Motor neuron (in vitro differentiated cells): ENCODE measurements around the gene HNRNPF. TPM values are rescaled to one million over a fixed set of nuclear protein-coding genes. Genes with fewer than 3 reads are reported as not detected.

Experiments
- ATAC-seq, 8 experiments: fragments of 200-7000 bp; cut with Tn5 transposase; replicated peaks in 6 of 8; 2 replicates each; pipeline ENCODE4 v1.8.0; 2021; ENCODE audit warnings: mild to moderate bottlenecking in 8 of 8, moderate library complexity in 8 of 8
- H3K27ac ChIP-seq, 2 donors: fragments of 250-450 bp; sonication (Bioruptor Pico); 2 replicates each; pipeline ENCODE4 v1.9.0; 2021; ENCODE audit warnings: antibody characterized with exemption in 2 of 2, mild to moderate bottlenecking in 2 of 2, moderate library complexity in 1 of 2
- H3K4me1 ChIP-seq, 2 donors: fragments of 250-450 bp; sonication (Bioruptor Pico); replicated peaks in 1 of 2; 2 replicates each; pipeline ENCODE4 v1.6.1; 2021; ENCODE audit warnings: antibody characterized with exemption in 2 of 2, mild to moderate bottlenecking in 2 of 2, moderate library complexity in 1 of 2
- H3K4me3 ChIP-seq, 5 donors: fragments of 250-450 bp; sonication (Bioruptor Pico); 2 replicates each; pipeline ENCODE4 v1.9.0; 2021; ENCODE audit warnings: antibody characterized with exemption in 5 of 5, mild to moderate bottlenecking in 5 of 5, moderate library complexity in 4 of 5
- WGBS, 10 experiments: fragments of 450-650 bp; shearing (Covaris generic); methylation state at CpG; one replicate each; pipeline ENCODE4 v1.0.0; 2022; 5-methylcytosine and 5-hydroxymethylcytosine counted together
- in situ Hi-C, 9 experiments: fragments of 400-800 bp; cut with MboI; loops; one replicate each; pipeline ENCODE4 v1.15.0; 2021; ENCODE audit warnings: low sequenced_read_pairs in 9 of 9, low pct_unique_long_range_greater_than_20kb in 2 of 9; ENCODE audit not compliant: unreplicated experiment in 9 of 9
- total RNA-seq, 8 experiments: library from RNA; unstranded; fragments of 300-600 nt; gene quantifications; 2 replicates each; pipeline versions ENCODE4 v1.2.3 to v1.2.4, GENCODE V29; 2022

The HNRNPF gene
- total RNA-seq, 8 experiments from 2014 or later: 60.5 to 204 (median 122) TPM

DNA sequence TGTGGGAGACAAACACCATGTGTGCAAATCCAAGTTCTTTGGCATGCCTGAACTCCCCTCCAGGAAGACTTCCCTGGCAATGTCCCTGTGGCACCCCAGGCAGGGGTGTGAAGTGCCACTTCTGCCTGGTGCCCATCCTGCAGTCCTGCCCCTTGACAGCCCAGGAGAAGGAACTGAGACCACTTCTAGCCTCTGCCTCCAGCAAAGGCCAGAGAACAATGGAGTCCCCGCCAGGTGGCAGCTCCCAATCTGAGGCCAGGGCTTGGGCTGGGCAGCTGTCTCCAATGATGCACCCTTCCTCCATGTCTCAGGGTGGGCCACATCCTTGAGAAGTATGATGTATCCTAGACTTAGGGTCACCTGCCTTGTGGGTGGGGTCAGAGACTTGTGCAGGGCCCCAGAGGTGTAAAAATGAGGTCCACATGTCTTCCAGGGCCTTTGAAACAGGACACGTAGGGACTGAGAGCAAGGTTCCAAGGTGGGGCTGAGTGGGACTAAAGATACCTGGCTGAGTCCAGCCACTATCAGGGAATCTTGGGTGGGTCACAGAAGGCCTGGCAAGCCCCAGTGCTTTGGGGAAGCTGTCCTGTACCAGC, 32.1 kb downstream of the HNRNPF start:
- Histone ChIP-seq H3K4me3 (no peak overlapping the region), H3K27ac (no peak overlapping the region), H3K4me1 (peaks cover 8 to 18% of the 10 kb centered on the region in 2 donors)
- no CpG with 5 or more reads among the region's 2 CpGs for WGBS, 10 experiments
- in situ Hi-C loops: no loop called here
- peak in 1 of 8 experiments; percentile 5 for ATAC-seq

DNA sequence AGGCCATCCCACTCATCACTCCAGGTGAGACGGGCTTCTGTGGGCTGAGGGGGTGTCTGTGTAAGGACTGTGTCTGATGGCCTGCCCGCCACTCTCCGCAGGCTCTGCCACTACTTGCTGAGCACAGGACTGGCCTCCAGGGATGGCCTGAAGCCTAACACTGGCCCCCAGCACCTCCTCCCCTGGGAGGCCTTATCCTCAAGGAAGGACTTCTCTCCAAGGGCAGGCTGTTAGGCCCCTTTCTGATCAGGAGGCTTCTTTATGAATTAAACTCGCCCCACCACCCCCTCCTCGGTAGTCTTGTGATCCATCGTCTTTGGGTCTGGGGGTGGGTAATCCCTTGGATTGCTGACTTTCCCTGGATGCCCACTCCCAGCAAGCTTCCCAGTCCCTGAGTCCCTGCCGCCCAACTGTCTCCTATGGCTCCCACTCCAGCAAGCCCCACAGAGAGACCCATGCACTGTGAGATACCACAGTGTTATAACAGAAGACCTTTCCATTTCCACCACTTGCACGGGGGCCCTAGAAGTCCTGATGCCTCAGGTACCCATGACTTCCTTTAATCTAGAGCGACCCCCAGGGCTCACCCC, 32.8 kb downstream of the HNRNPF start:
- peaks cover 6 to 18% of the 10 kb centered on the region in 2 donors for H3K4me1 ChIP-seq
- H3K4me3 ChIP-seq: no peak overlapping the region
- ATAC-seq: no peak
- in situ Hi-C loops: no loop called here
- no peak overlapping the region for H3K27ac ChIP-seq
- 0 to 100% (median 80%) methylated on average over 1 to 2 of the region's 9 CpGs; no CpG with 5 or more reads in 5 of the 10 experiments for WGBS, 10 experiments

GRCh38 chr10:43375401-43376020, 33.5 kb downstream of the HNRNPF start:
- in situ Hi-C loops: no loop called here
- H3K27ac ChIP-seq: no peak overlapping the region
- no peak for ATAC-seq

DNA sequence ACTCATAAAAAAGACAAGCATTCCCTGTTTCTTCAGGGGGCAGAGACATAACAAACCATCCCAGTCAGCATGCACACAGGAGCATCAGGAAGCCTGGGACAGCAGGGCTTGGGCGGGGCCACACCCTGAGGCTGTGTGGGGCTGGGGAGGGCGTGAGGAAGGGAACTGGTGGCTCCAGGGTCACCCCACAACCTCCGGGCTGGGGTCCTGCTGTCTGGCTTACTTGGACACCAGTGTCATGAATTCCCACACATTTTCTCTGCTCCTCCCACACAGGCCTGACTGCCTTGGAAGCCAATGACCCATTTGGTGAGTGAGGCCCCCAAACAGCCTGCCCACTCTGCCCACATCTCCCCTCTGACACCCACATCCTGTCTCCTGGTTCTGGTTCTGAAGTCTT, 34.8 kb downstream of the HNRNPF start:
- Histone ChIP-seq H3K4me3 (no peak overlapping the region), H3K27ac (no peak overlapping the region), H3K4me1 (peaks cover 0 to 13% of the 10 kb centered on the region in 2 donors)
- WGBS, 10 experiments: 17 to 83% methylated on average over 1 of the region's 3 CpGs; no CpG with 5 or more reads in 8 of the 10 experiments
- ATAC-seq: peak in 1 of 8 experiments; percentile 16
- in situ Hi-C loops: no loop called here

More at GRCh38 chr10:43375401-43376020, 33.5 kb downstream of the HNRNPF start:
- Histone ChIP-seq H3K4me3 (no peak overlapping the region), H3K4me1 (peaks cover 3 to 13% of the 10 kb centered on the region in 2 donors)
- WGBS, 10 experiments: 88% methylated on average over 1 of the region's 12 CpGs; no CpG with 5 or more reads in 9 of the 10 experiments

- ATAC-seq: no peak
- in situ Hi-C loops: no loop called here
- Histone ChIP-seq H3K4me1 (peaks cover 0 to 13% of the 10 kb centered on the region in 2 donors), H3K27ac (no peak overlapping the region), H3K4me3 (no peak overlapping the region)
- WGBS, 10 experiments: no CpG with 5 or more reads among the region's 5 CpGs
These were observed 35.5 kb downstream of the HNRNPF start for GRCh38 chr10:43373461-43373860.

DNA sequence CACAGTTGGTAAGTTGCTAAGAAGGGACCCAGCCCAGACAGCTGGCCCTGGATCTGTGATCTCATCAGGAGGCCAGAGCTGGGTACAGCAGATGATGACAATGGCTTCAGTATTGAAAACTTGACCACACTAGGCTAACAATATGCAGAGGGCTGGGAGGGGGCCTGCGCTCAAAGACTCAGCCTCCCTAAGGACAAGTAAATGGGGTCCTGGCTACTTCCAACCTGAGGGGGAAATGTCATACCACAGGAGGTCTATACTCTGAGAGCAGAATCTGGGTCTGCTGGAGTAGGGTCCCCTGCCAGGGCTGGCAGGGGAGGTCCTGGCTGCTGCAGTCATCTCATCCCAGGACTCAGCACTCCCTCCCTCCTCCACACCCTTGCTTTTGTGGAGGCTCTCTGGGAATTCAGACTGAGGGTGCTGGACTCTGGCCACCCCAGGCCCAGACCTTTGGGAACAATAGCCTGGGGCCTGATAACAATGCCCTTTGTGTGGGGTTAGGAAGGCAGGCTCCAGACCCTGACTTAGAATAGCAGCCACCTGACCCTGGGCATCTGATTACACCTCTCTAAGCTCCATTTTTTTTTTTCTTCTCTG, 36.1 kb downstream of the HNRNPF start:
- H3K4me3 ChIP-seq: no peak overlapping the region
- 83 to 100% methylated on average over 1 of the region's 1 CpG; no CpG with 5 or more reads in 8 of the 10 experiments for WGBS, 10 experiments
- ATAC-seq: peak in 7 of 8 experiments; percentile 46 to 94 (median 86)
- H3K27ac ChIP-seq: no peak overlapping the region
- peaks cover 0 to 13% of the 10 kb centered on the region in 2 donors for H3K4me1 ChIP-seq
- in situ Hi-C loops: no loop called here

DNA sequence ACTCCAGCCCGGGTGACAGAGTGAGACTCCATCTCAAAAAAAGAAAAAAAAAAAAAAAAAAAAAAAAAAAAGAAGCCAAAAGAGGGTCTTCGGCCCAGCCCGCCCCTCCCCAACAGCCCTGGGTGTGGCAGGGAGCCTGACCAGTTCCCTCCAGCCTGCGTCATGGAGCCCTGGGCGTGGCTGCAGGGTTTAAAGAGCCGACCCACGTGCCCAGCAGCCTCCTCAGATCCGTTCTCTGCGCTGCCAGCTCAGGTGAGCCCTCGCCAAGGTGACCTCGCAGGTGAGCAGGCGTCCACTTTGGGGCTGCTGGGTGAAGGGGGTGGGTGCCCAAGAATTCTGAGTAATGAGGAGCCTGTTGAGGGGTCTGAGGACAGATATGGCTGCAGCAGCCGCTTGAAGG, 37.6 kb downstream of the HNRNPF start, which contains the start of gene FXYD4:
Gene FXYD4, plus strand, starts transcription at position 219 of the 400 bp plus-strand sequence. CDS start 2,111 bp downstream, outside the sequence.
- ATAC-seq: peak in 1 of 8 experiments; percentile 30
- Histone ChIP-seq H3K27ac (no peak within 1 kb of the TSS), H3K4me3 (no peak within 1 kb of the TSS), H3K4me1 (peaks cover 0 to 13% of the 10 kb centered on the region in 2 donors)
- 10 to 100% (median 23%) methylated on average over 1 to 5 of the region's 13 CpGs; no CpG with 5 or more reads in 6 of the 10 experiments for WGBS, 10 experiments
- in situ Hi-C loops: no loop called here

- H3K4me3 ChIP-seq: no peak overlapping the region
- no peak overlapping the region for H3K27ac ChIP-seq
- 30 to 83% methylated on average over 2 to 3 of the region's 9 CpGs; no CpG with 5 or more reads in 8 of the 10 experiments for WGBS, 10 experiments
- ATAC-seq: no peak
- in situ Hi-C loops: no loop called here
- peaks cover 0 to 13% of the 10 kb centered on the region in 2 donors for H3K4me1 ChIP-seq
These were observed 38.2 kb downstream of the HNRNPF start for GRCh38 chr10:43370671-43371215.

DNA sequence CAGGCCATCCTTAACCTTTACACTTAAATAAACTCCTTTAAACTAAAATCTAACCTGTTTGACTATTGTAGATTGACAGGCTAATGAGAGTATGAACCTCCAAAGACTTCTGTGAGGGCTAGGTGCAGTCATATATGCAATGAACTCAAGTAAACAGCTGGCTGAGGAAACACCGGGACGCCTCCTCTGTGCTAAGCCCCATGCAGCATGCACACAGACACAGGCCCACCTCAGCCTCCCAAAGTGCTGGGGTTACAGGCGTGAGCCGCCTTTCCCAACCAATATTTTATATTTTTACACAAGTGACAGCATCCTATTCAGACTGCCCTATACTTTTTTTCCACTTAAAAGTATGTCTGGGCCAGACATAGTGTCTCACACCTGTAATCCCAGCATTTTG, 39.1 kb downstream of the HNRNPF start:
- in situ Hi-C loops: no loop called here
- H3K4me1 ChIP-seq: peaks cover 0 to 13% of the 10 kb centered on the region in 2 donors
- WGBS, 10 experiments: 70 to 100% (median 86%) methylated on average over 1 to 4 of the region's 4 CpGs; no CpG with 5 or more reads in 6 of the 10 experiments
- ATAC-seq: no peak
- no peak overlapping the region for H3K27ac ChIP-seq
- no peak overlapping the region for H3K4me3 ChIP-seq

GRCh38 chr10:43365001-43365400, 44.0 kb downstream of the HNRNPF start:
- no peak overlapping the region for H3K27ac ChIP-seq
- in situ Hi-C loops: no loop called here
- H3K4me1 ChIP-seq: no peaks in the 10 kb centered on the region
- H3K4me3 ChIP-seq: no peak overlapping the region
- no peak for ATAC-seq
- 40 to 100% (median 70%) methylated on average over 1 to 3 of the region's 3 CpGs; no CpG with 5 or more reads in 1 of the 10 experiments for WGBS, 10 experiments

- no peak overlapping the region for H3K27ac ChIP-seq
These were observed 46.7 kb downstream of the HNRNPF start for GRCh38 chr10:43362191-43362839.

GRCh38 chr10:43361547-43362190, 47.3 kb downstream of the HNRNPF start:
- 43 to 71% (median 65%) methylated on average over 1 to 21 of the region's 21 CpGs; no CpG with 5 or more reads in 5 of the 10 experiments for WGBS, 10 experiments
- in situ Hi-C loops: no loop called here
- ATAC-seq: no peak
- Histone ChIP-seq H3K4me3 (peak overlapping the region; percentile 14 to 42 (median 29)), H3K27ac (no peak overlapping the region), H3K4me1 (no peaks in the 10 kb centered on the region)

More at GRCh38 chr10:43362191-43362839, 46.7 kb downstream of the HNRNPF start:
- Histone ChIP-seq H3K4me1 (no peaks in the 10 kb centered on the region), H3K4me3 (peak overlapping the region; percentile 14 to 42 (median 29))
- 6 to 80% (median 65%) methylated on average over 2 to 32 of the region's 48 CpGs; no CpG with 5 or more reads in 5 of the 10 experiments for WGBS, 10 experiments
- in situ Hi-C loops: no loop called here
- ATAC-seq: peak; percentile 94 to 98 (median 97)
